Gastrocnemius medialis (tissue), 4 donors: ENCODE results near the gene PRKG1. TPM values are rescaled to one million over a fixed set of nuclear protein-coding genes. Genes with fewer than 3 reads are reported as not detected.

ENCODE experiments used
- ATAC-seq, 2 donors: fragments of 150-250 bp; one replicate each; pipeline ENCODE4 v1.9.1; 2016
- DNase-seq, 2 donors: peaks; one replicate each; pipeline ENCODE4 v3.0.0-alpha.2; 2019
- H3K27ac ChIP-seq, 4 donors: fragments of 200-600 bp; sonication (generic); 1 replicate in 1 of 4; 2 replicates in 3 of 4; pipeline ENCODE4 v1.5.1; 2016 to 2018; ENCODE audit warnings: mild to moderate bottlenecking in 2 of 4, moderate library complexity in 1 of 4
- H3K27me3 ChIP-seq, 3 donors: fragments of 200-600 bp; sonication (generic) in 2 of 3; 1 replicate in 1 of 3; 2 replicates in 2 of 3; pipeline versions ENCODE4 v1.5.1 to v1.6.0; 2016 to 2019; ENCODE audit warnings: mild to moderate bottlenecking in 1 of 3, moderate library complexity in 1 of 3
- H3K36me3 ChIP-seq, 2 donors: fragments of 200-600 bp; sonication (generic) in 1 of 2; one replicate each; pipeline ENCODE4 v1.5.1; 2017 to 2018
- H3K4me1 ChIP-seq, 2 donors: fragments of 200-600 bp; sonication (generic) in 1 of 2; one replicate each; pipeline ENCODE4 v1.5.1; 2016 to 2017; ENCODE audit warnings: mild to moderate bottlenecking in 2 of 2
- H3K4me3 ChIP-seq, 4 donors: fragments of 200-600 bp; sonication (generic) in 3 of 4; 1 replicate in 1 of 4; 2 replicates in 3 of 4; pipeline ENCODE4 v1.5.1; 2016 to 2019; ENCODE audit warnings: mild to moderate bottlenecking in 2 of 4
- H3K9me3 ChIP-seq, 3 donors: fragments of 200-600 bp; sonication (generic) in 2 of 3; 1 replicate in 1 of 3; 2 replicates in 2 of 3; pipeline ENCODE4 v1.5.1; 2016 to 2019
- POLR2A ChIP-seq, 2 donors: fragments of 450-650 bp; IDR thresholded peaks; one replicate each; pipeline ENCODE4 v1.6.1; 2017; ENCODE audit warnings: antibody characterized with exemption in 2 of 2, mild to moderate bottlenecking in 2 of 2, moderate library complexity in 2 of 2
- in situ Hi-C, 4 donors: fragments of 200-750 bp; cut with MboI; loops; one replicate each; pipeline versions ENCODE4 v1.15.0 to v1.8.0; 2017; ENCODE audit warnings: low sequenced_read_pairs in 4 of 4
- intact Hi-C: fragments of 100-400 bp; cut with DNase I; formaldehyde crosslinking; loops from one replicate; pipeline ENCODE4 v1.15.1; 2023; ENCODE audit warnings: low total_unique reads
- total RNA-seq, 4 donors: library from RNA; depleted of rRNA; stranded (reverse); fragments of >200 nt; gene quantifications; one replicate each; pipeline versions ENCODE4 v1.1.0 to v1.2.3, GENCODE V29; 2016
- TF ChIP-seq, protein P1 (sequence below), 5 experiments: fragments of 450-650 bp in 3 of 5; fragments of 200-600 bp in 2 of 5; sonication (generic) in 2 of 5; IDR thresholded peaks in 4 of 5; conservative IDR thresholded peaks in 1 of 5; 1 replicate in 4 of 5; 2 replicates in 1 of 5; pipeline ENCODE4 v1.5.1; 2016 to 2019; ENCODE audit warnings: antibody characterized with exemption in 5 of 5, mild to moderate bottlenecking in 3 of 5, moderate library complexity in 3 of 5

Gene PRKG1
- total RNA-seq, 4 donors from 2014 or later = 10.4 to 39.4 (median 25.1) TPM

DNA sequence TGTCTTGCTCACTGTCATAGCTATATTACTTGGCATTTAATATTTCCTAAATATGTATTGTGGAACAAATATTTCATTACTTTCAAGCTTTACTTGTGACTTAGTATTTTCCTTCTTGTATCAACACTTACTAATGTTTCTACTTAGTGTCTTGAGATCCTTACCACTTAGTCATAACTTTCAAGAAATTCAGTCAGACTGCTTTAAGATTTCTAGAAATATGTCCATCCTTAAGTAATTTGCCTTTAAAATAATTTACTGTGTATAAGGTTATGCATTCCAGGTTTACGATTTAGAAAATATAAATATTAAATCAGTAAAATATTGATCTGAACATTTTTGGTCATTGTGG is 712.4 kb downstream of the PRKG1 start:
- Histone ChIP-seq H3K4me1 (peaks cover 0 to 3% of the 10 kb centered on the region in 2 donors), H3K9me3 (no peaks in the 10 kb centered on the region), H3K36me3 (no peaks in the 10 kb centered on the region), H3K27me3 (no peaks in the 10 kb centered on the region), H3K27ac (no peak overlapping the region), H3K4me3 (no peak overlapping the region)
- TF ChIP-seq POLR2A (IDR thresholded peaks at IDR 0.05) = no peak
- TF ChIP-seq, protein P1, sequence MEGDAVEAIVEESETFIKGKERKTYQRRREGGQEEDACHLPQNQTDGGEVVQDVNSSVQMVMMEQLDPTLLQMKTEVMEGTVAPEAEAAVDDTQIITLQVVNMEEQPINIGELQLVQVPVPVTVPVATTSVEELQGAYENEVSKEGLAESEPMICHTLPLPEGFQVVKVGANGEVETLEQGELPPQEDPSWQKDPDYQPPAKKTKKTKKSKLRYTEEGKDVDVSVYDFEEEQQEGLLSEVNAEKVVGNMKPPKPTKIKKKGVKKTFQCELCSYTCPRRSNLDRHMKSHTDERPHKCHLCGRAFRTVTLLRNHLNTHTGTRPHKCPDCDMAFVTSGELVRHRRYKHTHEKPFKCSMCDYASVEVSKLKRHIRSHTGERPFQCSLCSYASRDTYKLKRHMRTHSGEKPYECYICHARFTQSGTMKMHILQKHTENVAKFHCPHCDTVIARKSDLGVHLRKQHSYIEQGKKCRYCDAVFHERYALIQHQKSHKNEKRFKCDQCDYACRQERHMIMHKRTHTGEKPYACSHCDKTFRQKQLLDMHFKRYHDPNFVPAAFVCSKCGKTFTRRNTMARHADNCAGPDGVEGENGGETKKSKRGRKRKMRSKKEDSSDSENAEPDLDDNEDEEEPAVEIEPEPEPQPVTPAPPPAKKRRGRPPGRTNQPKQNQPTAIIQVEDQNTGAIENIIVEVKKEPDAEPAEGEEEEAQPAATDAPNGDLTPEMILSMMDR (IDR thresholded peaks at IDR 0.05 in 4 of 5, conservative IDR thresholded peaks at IDR 0.05 in 1 of 5) = no peak
- DNase-seq (no peak), ATAC-seq (no peak)
- in situ Hi-C loops (no loop called here), intact Hi-C loops (no loop called here)

DNA sequence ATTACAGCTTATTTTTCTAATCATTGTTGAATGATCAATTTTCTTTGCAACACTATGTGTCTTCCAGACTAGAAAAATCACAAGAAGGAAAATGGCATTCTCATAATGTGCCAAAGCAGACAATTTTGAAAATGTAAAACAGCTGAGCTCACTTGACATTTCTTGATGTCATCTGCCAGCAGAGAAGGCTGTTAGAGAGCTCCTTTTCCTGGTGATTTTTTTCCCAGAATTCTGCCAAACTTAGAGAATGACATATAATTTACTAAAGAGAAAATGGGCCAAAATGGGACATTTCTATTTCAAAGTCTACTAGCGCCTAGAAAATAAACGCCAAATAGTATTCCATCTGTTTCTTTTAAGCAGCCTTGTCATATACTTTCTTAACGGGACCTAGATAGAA is 714.0 kb downstream of the PRKG1 start:
- intact Hi-C loops (no loop called here), in situ Hi-C loops (no loop called here)
- H3K9me3 ChIP-seq = no peaks in the 10 kb centered on the region
- H3K27me3 ChIP-seq = no peaks in the 10 kb centered on the region
- H3K36me3 ChIP-seq = no peaks in the 10 kb centered on the region
- no peak overlapping the region for H3K4me3 ChIP-seq
- no peak for ATAC-seq
- H3K27ac ChIP-seq = no peak overlapping the region
- H3K4me1 ChIP-seq = peaks cover 0 to 3% of the 10 kb centered on the region in 2 donors
- no peak for TF ChIP-seq POLR2A (IDR thresholded peaks at IDR 0.05)
- TF ChIP-seq, protein P1 (IDR thresholded peaks at IDR 0.05 in 4 of 5, conservative IDR thresholded peaks at IDR 0.05 in 1 of 5) = no peak
- DNase-seq = no peak

DNA sequence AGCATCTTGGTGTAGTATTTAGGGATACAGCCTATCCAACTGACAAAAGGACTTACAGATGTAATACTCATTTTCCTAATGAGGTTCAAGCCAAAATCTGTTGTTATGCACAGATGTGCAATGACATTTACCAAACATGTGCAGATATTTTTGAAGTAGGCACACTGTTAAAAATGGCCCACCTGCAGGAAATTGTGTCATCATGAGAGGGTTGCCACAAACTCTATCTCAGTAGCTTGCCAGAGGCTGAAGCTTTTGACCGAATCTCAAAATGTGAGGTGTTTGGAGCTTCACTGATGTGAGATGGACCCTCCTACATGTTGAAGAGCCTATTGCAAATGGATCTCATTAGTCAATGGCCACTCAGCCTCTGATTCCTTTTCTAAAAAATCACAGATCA is 714.8 kb downstream of the PRKG1 start:
- no peaks in the 10 kb centered on the region for H3K9me3 ChIP-seq
- H3K4me3 ChIP-seq = no peak overlapping the region
- in situ Hi-C loops = no loop called here
- no peak for ATAC-seq
- H3K27me3 ChIP-seq = no peaks in the 10 kb centered on the region
- peaks cover 0 to 3% of the 10 kb centered on the region in 2 donors for H3K4me1 ChIP-seq
- no peak overlapping the region for H3K27ac ChIP-seq
- no peaks in the 10 kb centered on the region for H3K36me3 ChIP-seq
- DNase-seq = no peak
- intact Hi-C loops = no loop called here
- TF ChIP-seq, protein P1 (IDR thresholded peaks at IDR 0.05 in 4 of 5, conservative IDR thresholded peaks at IDR 0.05 in 1 of 5) = no peak
- TF ChIP-seq POLR2A (IDR thresholded peaks at IDR 0.05) = no peak

DNA sequence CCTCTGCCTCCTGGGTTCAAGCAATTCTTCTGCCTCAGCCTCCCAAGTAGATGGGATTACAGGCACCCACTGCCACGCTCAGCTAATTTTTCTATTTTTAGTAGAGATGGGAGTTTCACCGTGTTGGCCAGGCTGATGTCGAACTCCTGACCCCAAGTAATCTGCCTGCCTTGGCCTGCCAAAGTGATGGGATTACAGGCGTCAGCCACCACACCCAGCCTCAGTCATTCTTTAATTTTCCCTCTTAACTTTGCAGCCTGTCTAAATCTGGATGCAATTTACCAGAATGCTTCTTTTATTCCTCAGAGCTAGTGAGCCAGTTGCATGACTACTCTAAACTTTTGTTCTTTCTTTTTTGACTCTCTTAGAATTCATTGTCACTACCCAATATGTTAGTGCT is 715.6 kb downstream of the PRKG1 start:
- TF ChIP-seq POLR2A (IDR thresholded peaks at IDR 0.05) = no peak
- TF ChIP-seq, protein P1 (IDR thresholded peaks at IDR 0.05 in 4 of 5, conservative IDR thresholded peaks at IDR 0.05 in 1 of 5) = no peak
- no peaks in the 10 kb centered on the region for H3K36me3 ChIP-seq
- no peak overlapping the region for H3K27ac ChIP-seq
- no peaks in the 10 kb centered on the region for H3K9me3 ChIP-seq
- H3K4me3 ChIP-seq = no peak overlapping the region
- no peak for ATAC-seq
- no peaks in the 10 kb centered on the region for H3K27me3 ChIP-seq
- H3K4me1 ChIP-seq = peaks cover 0 to 3% of the 10 kb centered on the region in 2 donors
- intact Hi-C loops (no loop called here), in situ Hi-C loops (no loop called here)
- no peak for DNase-seq

DNA sequence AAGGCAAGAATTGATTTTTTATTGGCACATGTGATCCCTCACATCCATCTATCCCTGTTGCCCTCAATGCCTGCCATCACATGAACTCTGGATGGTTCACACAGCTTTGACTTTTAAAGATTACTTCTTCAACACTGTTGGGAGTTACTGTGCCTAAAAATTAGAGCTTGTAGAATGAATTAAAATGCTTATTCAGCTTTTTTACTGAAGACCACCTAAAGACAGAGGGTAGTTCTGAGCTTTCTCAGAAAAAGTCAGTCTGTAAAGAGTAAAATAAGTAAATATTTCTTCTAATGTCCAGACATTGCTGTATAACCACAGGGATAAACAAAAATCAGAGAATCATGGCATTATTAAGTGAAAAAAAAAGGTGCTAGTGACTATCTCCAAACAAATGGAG is 718.4 kb downstream of the PRKG1 start:
- no peak for DNase-seq
- ATAC-seq = no peak
- Histone ChIP-seq H3K27me3 (no peaks in the 10 kb centered on the region), H3K27ac (no peak overlapping the region), H3K4me1 (peaks cover 0 to 3% of the 10 kb centered on the region in 2 donors), H3K9me3 (no peaks in the 10 kb centered on the region), H3K4me3 (no peak overlapping the region), H3K36me3 (no peaks in the 10 kb centered on the region)
- TF ChIP-seq, protein P1 (IDR thresholded peaks at IDR 0.05 in 4 of 5, conservative IDR thresholded peaks at IDR 0.05 in 1 of 5) = no peak
- TF ChIP-seq POLR2A (IDR thresholded peaks at IDR 0.05) = no peak
- in situ Hi-C loops (no loop called here), intact Hi-C loops (no loop called here)
